ENCODE results near the gene STK36.

STK36 gene

DNA sequence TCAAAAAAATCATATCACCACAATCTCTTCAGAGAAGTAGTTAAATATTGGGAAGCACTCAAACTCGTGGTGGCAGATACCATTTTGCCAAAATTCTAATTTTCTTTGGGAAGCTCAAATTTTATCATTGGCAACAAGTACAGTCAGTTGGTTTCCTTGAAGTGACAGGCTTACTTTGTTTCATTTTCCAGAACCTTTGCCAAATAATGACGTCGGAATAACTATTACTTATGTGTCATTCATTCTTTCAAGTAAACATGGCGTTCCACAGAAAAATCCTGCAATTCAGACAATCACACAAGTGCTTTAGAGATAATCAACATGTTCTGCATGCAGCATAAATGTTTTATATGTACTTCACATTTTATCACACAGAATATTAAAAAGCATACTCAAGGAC lies 44.2 kb downstream of the STK36 start:
- no peak overlapping the region for H3K4me3 ChIP-seq (ENCODE audit: low read length)
- no peak for TF ChIP-seq CTCF (IDR thresholded peaks at IDR 0.05; ENCODE audit: insufficient read depth, low read depth, low read length, missing control alignments)
- DNase-seq (ENCODE audit: low read depth), result peak; percentile 29

DNA sequence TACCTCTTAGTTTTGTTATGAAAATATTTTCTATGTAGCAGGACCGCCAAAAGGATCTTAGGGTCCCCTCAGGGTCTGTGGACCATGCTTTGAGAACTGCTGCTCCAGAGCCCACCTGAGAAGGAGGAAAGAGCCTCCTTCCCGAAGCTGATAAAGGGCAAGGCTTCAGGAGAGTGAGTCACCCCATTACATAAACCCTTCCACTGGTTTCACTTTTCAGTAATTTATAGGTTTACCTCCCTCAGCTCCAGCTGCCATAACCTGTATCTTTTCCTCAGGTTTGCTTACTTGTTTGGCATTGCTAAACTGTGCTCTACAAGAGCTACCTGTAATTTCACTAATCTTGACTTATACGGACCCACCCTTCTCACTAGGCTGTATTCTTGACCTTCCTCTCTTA lies 45.4 kb downstream of the STK36 start:
- no peak overlapping the region for H3K4me3 ChIP-seq (ENCODE audit: low read length)
- DNase-seq (ENCODE audit: low read depth), result peak; percentile 67
- TF ChIP-seq CTCF (IDR thresholded peaks at IDR 0.05; ENCODE audit: insufficient read depth, low read depth, low read length, missing control alignments), result no peak

- no peak overlapping the region for H3K4me3 ChIP-seq (ENCODE audit: low read length)
- no peak for TF ChIP-seq CTCF (IDR thresholded peaks at IDR 0.05; ENCODE audit: insufficient read depth, low read depth, low read length, missing control alignments)
- no peak for DNase-seq (ENCODE audit: low read depth)
Measured at GRCh38 chr2:218718058-218718457, 46.2 kb downstream of the STK36 start.

DNA sequence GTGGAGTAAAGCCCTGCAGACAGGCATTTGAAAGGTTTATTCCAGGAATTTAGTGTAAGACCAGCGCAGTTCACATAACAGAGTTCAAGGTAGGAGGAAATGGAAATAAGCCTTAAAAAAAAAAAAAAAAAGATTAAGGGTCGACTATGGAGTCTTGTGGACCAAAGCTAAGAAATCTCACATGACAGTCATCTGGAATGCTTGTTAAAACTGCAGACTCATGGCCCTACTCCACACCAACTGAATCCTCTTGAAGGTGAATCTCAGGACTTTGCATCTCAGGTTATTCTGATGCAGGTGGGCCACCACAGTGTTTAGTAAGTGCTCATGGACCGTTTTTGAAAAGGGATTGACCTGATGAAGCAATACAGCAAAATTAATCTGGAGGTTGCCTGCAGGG lies 47.6 kb downstream of the STK36 start:
- DNase-seq (ENCODE audit: low read depth), result no peak

DNA sequence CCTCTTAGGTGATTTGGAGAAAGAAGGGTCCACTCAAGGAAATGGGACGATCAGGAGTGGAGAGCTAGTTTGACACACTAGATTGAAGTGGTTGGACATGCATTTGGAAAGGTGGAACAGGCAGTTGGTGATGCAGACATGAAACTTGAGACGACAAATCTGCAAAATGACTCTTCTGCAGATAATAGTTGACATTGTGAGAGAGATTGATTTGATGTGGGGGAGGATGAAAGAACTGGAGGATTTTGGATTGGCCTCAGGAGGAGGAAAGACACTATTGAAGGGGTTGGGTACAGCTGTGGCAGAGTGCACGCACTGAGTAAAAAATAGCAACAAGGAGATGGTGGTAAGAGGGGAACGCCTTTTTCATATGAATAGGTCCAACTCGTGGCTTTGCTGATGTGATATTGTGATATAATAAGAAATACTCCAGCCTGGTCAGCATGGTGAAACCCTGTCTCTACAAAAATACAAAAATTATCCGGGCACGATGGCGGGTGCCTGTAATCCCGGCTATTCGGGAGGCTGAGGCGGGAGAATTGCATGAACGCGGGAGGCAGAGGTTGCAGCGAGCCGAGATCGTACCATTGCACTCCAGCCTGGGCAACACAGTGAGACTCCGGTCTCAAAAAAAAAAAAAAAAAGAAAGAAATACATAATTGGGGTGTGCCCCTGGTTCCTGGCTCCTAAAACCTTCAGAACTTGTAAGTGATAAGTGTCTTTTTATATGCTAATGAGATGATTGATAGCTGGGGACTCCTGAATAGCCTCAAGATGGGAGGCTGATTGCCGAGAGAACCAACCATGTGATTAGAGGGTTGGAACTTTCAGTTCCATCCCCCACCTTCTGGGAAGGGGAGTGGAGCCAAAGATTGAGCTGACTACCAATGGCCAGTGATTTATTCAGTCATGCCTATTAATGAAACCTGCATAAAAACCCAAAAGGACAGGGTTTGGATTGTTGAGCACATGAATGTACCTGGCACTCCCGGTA lies 48.5 kb downstream of the STK36 start:
- H3K4me3 ChIP-seq (ENCODE audit: low read length), result no peak overlapping the region

More for the DNA sequence above, 47.6 kb downstream of the STK36 start:
- no peak overlapping the region for H3K4me3 ChIP-seq (ENCODE audit: low read length)
- TF ChIP-seq CTCF (IDR thresholded peaks at IDR 0.05; ENCODE audit: insufficient read depth, low read depth, low read length, missing control alignments), result no peak

GRCh38 chr2:218721488-218721887 lies 49.6 kb downstream of the STK36 start:
- no peak for TF ChIP-seq CTCF (IDR thresholded peaks at IDR 0.05; ENCODE audit: insufficient read depth, low read depth, low read length, missing control alignments)
- no peak overlapping the region for H3K4me3 ChIP-seq (ENCODE audit: low read length)
- DNase-seq (ENCODE audit: low read depth), result no peak

More for the DNA sequence above, 48.5 kb downstream of the STK36 start:
- DNase-seq (ENCODE audit: low read depth), result no peak
- no peak for TF ChIP-seq CTCF (IDR thresholded peaks at IDR 0.05; ENCODE audit: insufficient read depth, low read depth, low read length, missing control alignments)

Data from epithelial cell of esophagus (primary cell).